Measurements from ENCODE around the gene CEP295NL.

GRCh38 chr17:78922816-78923498, 20.0 kb upstream of the CEP295NL start:
- no peak for TF ChIP-seq CTCF (conservative IDR thresholded peaks at IDR 0.05; ENCODE audit: low read depth, low read length)
- no peak for TF ChIP-seq EZH2 (IDR thresholded peaks at IDR 0.05; ENCODE audit: borderline replicate concordance, low read depth, low read length, poor library complexity, severe bottlenecking)
